GM19023 (cell line): ENCODE data around the gene IMMP1L.

ENCODE experiments used
- ATAC-seq: cut with Tn5 transposase; IDR thresholded peaks from one replicate; pipeline ENCODE4 v1.9.1; 2021; ENCODE audit warnings: mild to moderate bottlenecking, moderate library complexity; ENCODE audit not compliant: unreplicated experiment

IMMP1L gene

DNA sequence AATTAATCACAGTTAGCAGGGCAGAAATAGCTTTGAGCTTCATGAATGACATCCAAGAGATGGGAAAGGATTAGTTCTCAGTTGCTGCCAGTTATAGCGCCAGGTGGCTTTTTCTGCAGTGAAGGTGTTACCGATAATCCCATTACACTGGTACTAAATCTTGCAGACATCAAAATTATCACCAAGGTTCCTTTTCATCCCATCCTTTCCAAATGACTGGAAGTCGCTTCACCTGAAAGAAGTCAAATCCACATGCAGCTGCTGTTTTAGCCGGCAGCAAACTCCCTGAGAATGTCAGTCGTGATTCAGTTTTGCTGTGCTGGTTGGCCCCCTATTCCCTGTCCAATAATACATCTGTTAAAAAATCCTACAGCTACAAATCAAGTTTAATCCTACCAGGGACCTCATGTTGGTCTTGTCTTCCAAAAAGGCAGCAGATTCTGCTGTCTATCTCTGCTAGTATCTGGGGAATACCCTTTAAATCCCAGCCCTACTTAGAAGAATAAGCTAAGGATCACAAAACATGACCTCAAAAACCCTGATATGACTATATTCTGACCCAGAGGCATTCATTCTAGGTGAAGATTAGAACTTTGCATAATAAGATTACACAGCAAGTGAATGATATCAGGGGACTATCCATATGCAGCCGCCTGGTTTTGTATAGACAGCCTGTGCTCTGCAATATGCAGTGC, 31.7 kb downstream of the IMMP1L start:
- no peak for ATAC-seq

- no peak for ATAC-seq
These were observed 35.3 kb downstream of the IMMP1L start for GRCh38 chr11:31474083-31474482.

GRCh38 chr11:31464436-31464835, 45.0 kb downstream of the IMMP1L start:
- no peak for ATAC-seq

DNA sequence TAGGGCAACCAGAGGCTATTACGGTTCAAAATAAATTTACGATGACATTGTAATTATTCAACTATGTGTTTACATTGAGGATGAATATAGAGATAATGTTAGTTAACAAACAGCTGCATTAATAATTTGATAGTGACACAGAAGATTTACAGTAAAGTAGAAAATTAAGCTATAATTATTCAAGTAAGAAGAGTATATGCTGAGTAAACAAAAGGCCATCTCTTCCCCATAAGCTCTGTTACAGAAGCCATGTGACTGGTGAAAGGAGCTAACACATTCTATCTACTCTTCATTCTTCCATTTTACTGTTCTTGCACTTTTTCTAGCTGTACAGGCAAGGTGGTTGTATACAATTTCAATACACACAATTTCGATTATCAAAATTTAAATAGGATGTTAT, 54.2 kb downstream of the IMMP1L start:
- ATAC-seq: no peak

- no peak for ATAC-seq
These were observed 58.6 kb downstream of the IMMP1L start for GRCh38 chr11:31450841-31451240.

- no peak for ATAC-seq
These were observed 60.4 kb downstream of the IMMP1L start for GRCh38 chr11:31449040-31449439.

DNA sequence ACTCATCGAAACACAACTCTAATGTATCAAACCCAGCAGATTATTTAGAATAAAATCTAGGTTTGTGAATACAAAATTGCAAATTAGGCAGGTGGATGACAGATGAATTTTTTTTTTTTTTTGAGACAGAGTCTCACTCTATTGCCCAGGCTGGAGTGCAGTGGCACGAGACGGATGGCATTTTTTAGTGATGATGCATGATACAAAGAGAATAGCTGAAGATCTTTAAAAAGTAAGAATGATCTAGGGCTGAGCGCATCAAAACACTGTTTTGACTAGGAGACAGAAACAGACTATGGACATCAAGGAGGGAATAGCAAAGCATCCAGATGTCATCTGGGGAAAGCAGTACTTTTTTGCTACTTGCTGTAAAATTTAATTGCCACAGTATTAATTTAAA, 63.8 kb downstream of the IMMP1L start:
- ATAC-seq: no peak

- ATAC-seq: no peak
These were observed 65.6 kb downstream of the IMMP1L start for GRCh38 chr11:31443802-31444201.

GRCh38 chr11:31442086-31442485, 67.3 kb downstream of the IMMP1L start:
- no peak for ATAC-seq

DNA sequence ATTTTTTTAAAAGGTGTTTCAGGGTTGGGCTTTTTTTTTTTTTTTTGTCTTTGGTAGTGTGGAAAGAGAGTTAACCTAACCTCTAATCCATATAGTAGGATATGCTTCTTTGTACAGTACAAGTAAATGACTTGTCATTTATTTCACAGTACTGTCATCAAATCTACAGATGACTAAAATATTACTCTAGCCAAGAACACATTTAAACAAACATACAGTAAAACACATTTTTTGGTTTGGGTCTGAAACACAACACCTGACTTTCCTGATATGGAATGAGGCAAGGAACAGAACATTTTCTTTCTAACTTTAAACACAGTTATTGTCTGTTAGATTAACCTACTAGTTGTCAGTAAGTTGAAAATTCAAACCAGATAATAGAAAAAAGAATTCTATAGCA, 68.1 kb downstream of the IMMP1L start:
- no peak for ATAC-seq

- ATAC-seq: no peak
These were observed 71.5 kb downstream of the IMMP1L start for GRCh38 chr11:31437742-31438435.

GRCh38 chr11:31433851-31434250, 75.6 kb downstream of the IMMP1L start:
- ATAC-seq: no peak

- ATAC-seq: no peak
These were observed 84.8 kb downstream of the IMMP1L start for GRCh38 chr11:31424652-31425051.

DNA sequence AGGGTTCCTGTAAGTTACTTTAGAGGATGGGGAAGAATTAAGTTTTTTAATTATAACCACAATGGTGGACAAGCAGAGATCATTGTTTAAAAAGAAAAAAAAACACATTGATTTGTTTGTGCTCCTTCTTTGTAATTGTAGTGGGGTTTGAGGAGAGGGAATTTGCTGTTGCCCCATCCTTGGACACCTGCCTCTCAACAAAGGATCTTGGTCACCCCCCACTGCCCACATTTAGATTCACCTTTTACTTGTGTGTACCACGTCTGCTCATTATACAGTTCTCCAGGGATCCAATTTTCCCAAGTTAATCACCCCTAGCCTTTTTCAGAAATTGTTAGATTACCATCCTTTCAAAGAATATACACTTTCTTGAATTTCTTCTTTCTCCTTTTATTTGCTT, 86.7 kb downstream of the IMMP1L start:
- ATAC-seq: no peak

GRCh38 chr11:31421820-31422219, 87.6 kb downstream of the IMMP1L start:
- ATAC-seq: no peak

DNA sequence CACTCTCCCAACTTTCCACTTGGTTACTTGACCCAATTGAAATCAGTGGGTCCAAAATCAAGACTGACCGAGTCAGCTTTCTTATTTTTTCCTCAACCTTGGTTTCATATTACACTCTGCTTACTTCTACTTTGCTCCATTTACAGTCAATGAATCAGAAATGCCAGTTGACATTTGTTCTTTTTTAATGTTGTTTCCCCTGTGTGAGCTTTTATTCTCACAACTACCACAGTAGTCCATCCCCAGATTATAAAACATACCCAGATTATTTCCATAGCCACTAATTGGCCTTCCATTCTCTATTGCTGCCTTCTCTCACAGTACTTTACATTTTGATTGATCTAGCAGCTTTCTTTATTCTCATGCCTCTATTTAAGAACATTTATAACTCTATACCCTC, 89.8 kb downstream of the IMMP1L start:
- no peak for ATAC-seq

DNA sequence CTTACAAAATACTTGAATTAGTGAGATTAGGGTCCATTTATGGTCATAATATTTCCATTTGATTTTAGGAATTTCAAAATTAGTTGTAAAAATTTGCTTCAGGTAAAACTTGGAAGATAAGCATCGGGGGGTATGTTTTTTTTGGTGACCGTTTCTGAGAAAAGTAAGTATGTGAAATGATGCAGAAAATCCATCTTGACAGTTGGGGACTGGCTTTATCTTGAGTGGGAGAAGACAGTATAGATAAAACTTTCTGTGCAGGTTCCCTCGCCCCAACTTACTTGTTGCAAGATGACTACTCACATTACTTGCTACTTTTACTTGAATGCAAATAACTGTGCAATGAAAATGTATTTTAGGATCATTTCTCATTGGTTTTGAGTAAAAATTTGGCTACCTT, 90.3 kb downstream of the IMMP1L start:
- no peak for ATAC-seq

GRCh38 chr11:31417816-31418215, 91.6 kb downstream of the IMMP1L start:
- no peak for ATAC-seq

DNA sequence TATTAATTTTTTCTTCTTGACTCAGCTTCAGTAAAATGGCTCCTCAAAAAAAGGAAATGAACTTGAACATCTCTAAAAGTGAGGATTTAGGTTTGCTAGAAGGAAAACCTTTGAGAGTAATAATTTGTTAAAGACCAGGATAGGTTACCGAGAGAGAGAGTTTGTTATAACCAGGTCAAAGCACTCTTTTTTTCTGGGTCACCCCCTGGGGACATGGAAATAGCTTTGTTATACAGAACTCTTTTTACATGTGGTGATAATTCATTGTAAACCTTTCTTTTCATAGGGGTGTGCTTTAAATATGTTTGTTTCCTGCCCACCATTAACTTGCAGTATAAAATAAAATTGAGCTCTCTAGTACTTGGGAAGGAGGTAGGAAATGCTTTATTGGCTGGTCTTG, 92.1 kb downstream of the IMMP1L start:
- ATAC-seq: no peak

- ATAC-seq: no peak
These were observed 94.0 kb downstream of the IMMP1L start for GRCh38 chr11:31415435-31415834.

DNA sequence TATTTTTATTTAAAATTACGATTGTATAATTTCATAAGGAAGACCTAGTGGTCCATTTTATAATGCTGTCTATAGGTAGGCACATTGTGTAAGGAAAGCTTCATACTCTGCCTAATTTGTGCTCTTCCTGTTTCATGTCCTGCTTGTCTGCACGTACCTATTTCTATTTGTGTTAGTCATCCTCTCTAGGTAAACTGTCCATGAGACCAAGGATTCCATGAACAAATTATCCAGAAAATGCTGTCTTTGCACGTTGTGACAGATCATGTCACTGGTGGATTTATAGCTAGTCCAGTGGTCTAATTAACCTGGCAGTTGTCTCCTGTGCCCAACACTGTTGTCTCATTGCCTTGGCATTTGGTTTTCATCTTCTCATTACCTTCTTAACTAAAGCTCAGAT, 95.1 kb downstream of the IMMP1L start:
- no peak for ATAC-seq

- ATAC-seq: no peak
These were observed 96.5 kb downstream of the IMMP1L start for GRCh38 chr11:31412946-31413345.

- no peak for ATAC-seq
These were observed 101.2 kb downstream of the IMMP1L start for GRCh38 chr11:31408201-31408600.
